Heart left ventricle (tissue), 13 donors: ENCODE data around the gene C17orf58.

Experiments
- POLR2A ChIP-seq, 2 donors: fragments of 450-650 bp; IDR thresholded peaks; one replicate each; pipeline ENCODE4 v1.6.1; 2017; ENCODE audit warnings: antibody characterized with exemption in 2 of 2, mild to moderate bottlenecking in 2 of 2, moderate library complexity in 2 of 2
- TF ChIP-seq, protein P1 (sequence below), 12 donors: fragments of 200-600 bp; sonication (generic) in 4 of 12; IDR thresholded peaks; one replicate each; pipeline versions ENCODE4 v1.5.0 to v1.8.0; 2018 to 2022; ENCODE audit warnings: antibody characterized with exemption in 12 of 12, mild to moderate bottlenecking in 5 of 12
- donor health status: ischemic (EF 13 %, LVEDD 7.1; RV severe dilation, severe dysfunction).
- donor health status: DM: no; HTN: yes; CAD: no.
- donor health status: DM: no; HTN: no; CAD: no.
- donor health status: ischemic (EF 25% LVEDD 6.9; RV normal size, moderate dysfunction).
- donor health status: ischemic (EF 25% LVEDD 5.7; RV mildly dilated, moderate dysfunction).
- donor health status: ischemic (EF 35%, LVEDD 5.7; RV mildly dilated, moderate dysfunction).
- donor health status: nonischemic (EF 11% LVEDD 7.7; RV severe dilation, severe dysfunction).
- donor health status: DM: yes; HTN: yes; CAD: no.
- donor health status: PGD.
- donor health status: ischemic (EF 29% LVEDD 5.4; RV normal size, mild dysfunction).
- donor health status: nonischemic (EF 23%, LVEDD 6.1; RV moderate dilation, normal function).

DNA sequence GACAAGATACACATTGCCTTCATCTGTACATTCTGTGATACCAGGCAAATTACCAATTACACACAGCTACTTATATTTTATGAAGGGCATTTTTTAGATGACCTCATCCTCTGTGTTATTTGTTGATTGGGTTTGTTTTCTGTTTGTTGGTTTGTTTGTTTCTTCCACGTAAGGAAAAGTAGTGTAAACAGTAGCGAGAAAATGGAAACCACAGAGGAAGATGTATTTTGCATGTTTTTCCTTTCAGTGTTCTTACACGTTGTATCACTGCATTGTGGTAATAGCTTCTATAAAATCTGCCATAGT lies 12.9 kb downstream of the C17orf58 start:
- TF ChIP-seq, protein P1, sequence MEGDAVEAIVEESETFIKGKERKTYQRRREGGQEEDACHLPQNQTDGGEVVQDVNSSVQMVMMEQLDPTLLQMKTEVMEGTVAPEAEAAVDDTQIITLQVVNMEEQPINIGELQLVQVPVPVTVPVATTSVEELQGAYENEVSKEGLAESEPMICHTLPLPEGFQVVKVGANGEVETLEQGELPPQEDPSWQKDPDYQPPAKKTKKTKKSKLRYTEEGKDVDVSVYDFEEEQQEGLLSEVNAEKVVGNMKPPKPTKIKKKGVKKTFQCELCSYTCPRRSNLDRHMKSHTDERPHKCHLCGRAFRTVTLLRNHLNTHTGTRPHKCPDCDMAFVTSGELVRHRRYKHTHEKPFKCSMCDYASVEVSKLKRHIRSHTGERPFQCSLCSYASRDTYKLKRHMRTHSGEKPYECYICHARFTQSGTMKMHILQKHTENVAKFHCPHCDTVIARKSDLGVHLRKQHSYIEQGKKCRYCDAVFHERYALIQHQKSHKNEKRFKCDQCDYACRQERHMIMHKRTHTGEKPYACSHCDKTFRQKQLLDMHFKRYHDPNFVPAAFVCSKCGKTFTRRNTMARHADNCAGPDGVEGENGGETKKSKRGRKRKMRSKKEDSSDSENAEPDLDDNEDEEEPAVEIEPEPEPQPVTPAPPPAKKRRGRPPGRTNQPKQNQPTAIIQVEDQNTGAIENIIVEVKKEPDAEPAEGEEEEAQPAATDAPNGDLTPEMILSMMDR (IDR thresholded peaks at IDR 0.05) = no peak
- no peak for TF ChIP-seq POLR2A (IDR thresholded peaks at IDR 0.05)
